NCI-H128 (cell line): Measurements from ENCODE around the gene KLHL13.

Experiments
- DNase-seq: peaks from one replicate; lab custom pipeline; 2025; ENCODE audit not compliant: unreplicated experiment; lab: John Stamatoyannopoulos, UW

The KLHL13 gene

DNA sequence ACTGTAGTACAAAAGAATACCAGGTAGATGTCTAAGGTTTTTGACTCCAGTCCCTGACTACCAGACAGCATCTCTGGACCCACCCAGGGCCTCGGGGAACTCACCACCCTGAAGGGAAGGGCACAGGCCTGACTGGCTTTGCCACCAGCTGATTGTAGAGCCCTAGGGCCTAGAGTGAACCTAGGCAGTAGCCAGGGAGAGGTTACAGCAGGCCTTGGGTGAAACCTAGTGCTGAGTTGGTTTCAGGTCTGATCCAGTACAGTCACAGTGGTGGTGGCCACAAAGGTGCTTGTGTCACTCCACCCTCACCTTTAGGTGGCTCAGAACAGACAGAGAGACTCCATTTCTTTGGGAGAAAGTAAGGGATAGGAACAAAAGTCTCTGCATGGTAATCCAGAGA lies 244.8 kb downstream of the KLHL13 start:
- DNase-seq = no peak

- DNase-seq = no peak
These were observed 256.1 kb downstream of the KLHL13 start for GRCh38 chrX:117860517-117860916.

DNA sequence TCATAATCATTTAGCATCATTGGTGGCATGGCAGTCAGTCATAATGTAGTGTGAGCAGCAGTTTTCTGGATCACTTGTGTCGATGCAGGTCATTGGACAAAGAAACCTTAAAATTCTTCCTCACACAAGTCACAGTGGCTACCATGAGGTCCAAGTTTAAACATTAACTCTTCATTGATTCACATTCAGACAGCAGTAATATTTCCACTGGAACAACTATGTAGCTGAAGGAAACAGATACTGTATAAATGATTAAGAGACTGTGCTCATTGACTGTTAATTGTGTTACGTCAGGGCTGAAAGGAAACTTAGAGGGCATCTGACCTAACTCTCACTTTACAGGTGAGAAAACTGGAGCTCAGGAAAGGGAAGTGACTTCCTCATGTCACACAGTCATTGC lies 261.8 kb downstream of the KLHL13 start:
- DNase-seq = no peak

DNA sequence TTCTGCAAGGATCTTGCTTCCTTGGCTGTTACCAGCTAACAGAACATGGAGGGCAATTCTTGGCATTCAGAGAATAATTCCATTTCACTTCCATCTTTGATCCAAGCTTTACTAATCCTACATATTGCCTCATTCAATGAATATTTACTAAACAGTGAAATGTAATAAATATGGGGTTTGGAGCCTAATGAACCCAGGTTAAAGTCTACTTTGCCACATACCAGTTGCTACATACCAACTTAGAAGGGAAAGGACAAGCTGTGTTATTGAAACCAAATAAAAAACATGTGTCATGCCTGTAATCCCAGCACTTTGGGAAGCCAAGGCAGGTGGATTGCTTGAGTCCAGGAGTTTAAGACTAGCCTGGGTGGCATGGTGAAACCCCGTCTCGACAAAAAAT lies 265.6 kb downstream of the KLHL13 start:
- no peak for DNase-seq
